OCI-LY7 (cell line): ENCODE results near the gene GGTLC1. TPM values are rescaled to one million over a fixed set of nuclear protein-coding genes. Genes with fewer than 3 reads are reported as not detected.

Experiments used
- Bru-seq: library from RNA; stranded (reverse); fragments of 400-500 nt; gene quantifications from one replicate; lab custom pipeline; 2021; lab: Mats Ljungman, UMichigan
- BruChase-seq, 2 experiments: library from RNA; stranded (reverse); fragments of 400-500 nt; gene quantifications; one replicate each; lab custom pipeline; 2021; lab: Mats Ljungman, UMichigan
- BruUV-seq: library from RNA; stranded (reverse); fragments of 400-500 nt; replicated peaks from 2 replicates; lab custom pipeline; 2021; lab: Mats Ljungman, UMichigan
- CTCF ChIA-PET: fragments of 300-600 bp; sonication (Branson Sonifier 250); formaldehyde crosslinking; loops from one replicate; lab custom pipeline; 2022; ENCODE audit warnings: antibody characterized with exemption; ENCODE audit not compliant: unreplicated experiment; lab: Charles Lee
- POLR2A ChIA-PET: fragments of 300-600 bp; sonication (Branson Sonifier 250); formaldehyde crosslinking; loops from one replicate; lab custom pipeline; 2022; ENCODE audit warnings: antibody characterized with exemption; lab: Charles Lee
- DNase-seq: peaks from one replicate; pipeline ENCODE4 v3.0.0-alpha.2; 2015; ENCODE audit warnings: low spot score
- H2AFZ ChIP-seq: fragments of 200-600 bp; sonication (generic), shearing (Covaris generic); 2 replicates; pipeline ENCODE4 v1.6.1; 2014; ENCODE audit warnings: mild to moderate bottlenecking, antibody characterized with exemption, low read length, moderate library complexity
- H3K27ac ChIP-seq: fragments of 200-600 bp; sonication (generic); 2 replicates; pipeline ENCODE4 v1.5.1; 2014; ENCODE audit warnings: mixed run types, low read depth, mild to moderate bottlenecking, moderate library complexity, low read length, inconsistent platforms; ENCODE audit not compliant: poor library complexity, severe bottlenecking
- H3K36me3 ChIP-seq: fragments of 200-600 bp; sonication (generic); 2 replicates; pipeline ENCODE4 v1.6.1; 2014; ENCODE audit warnings: mild to moderate bottlenecking, antibody characterized with exemption, low read length, moderate library complexity, mixed read lengths; ENCODE audit not compliant: insufficient read depth
- H3K4me1 ChIP-seq: fragments of 200-600 bp; sonication (generic); 2 replicates; pipeline ENCODE4 v1.5.1; 2014; ENCODE audit warnings: mild to moderate bottlenecking, low read length; ENCODE audit not compliant: insufficient read depth, poor library complexity, severe bottlenecking
- H3K4me2 ChIP-seq: fragments of 200-600 bp; sonication (generic); 2 replicates; pipeline ENCODE4 v1.6.1; 2014; ENCODE audit warnings: mild to moderate bottlenecking, low read length
- H3K4me3 ChIP-seq: fragments of 200-600 bp; sonication (generic); 2 replicates; pipeline ENCODE4 v1.5.1; 2014; ENCODE audit warnings: mild to moderate bottlenecking, low read depth, low read length; ENCODE audit not compliant: poor library complexity, severe bottlenecking
- H3K79me2 ChIP-seq: fragments of 200-600 bp; sonication (generic); 2 replicates; pipeline ENCODE4 v1.6.1; 2016; ENCODE audit warnings: low read depth, mild to moderate bottlenecking, low read length, moderate library complexity, mixed read lengths; ENCODE audit not compliant: insufficient read depth
- H3K9me2 ChIP-seq: fragments of 200-600 bp; sonication (generic); 2 replicates; pipeline ENCODE4 v1.6.1; 2016; ENCODE audit warnings: mild to moderate bottlenecking, low read length, mixed read lengths; ENCODE audit not compliant: insufficient read depth
- H3K9me3 ChIP-seq: fragments of 200-600 bp; sonication (generic); 2 replicates; pipeline ENCODE4 v1.6.1; 2014; ENCODE audit warnings: mild to moderate bottlenecking, mixed run types, low read length, mixed read lengths
- H4K20me1 ChIP-seq: fragments of 200-600 bp; sonication (generic); 2 replicates; pipeline ENCODE4 v1.6.1; 2014; ENCODE audit warnings: mild to moderate bottlenecking, antibody characterized with exemption, low read length, moderate library complexity, mixed read lengths; ENCODE audit not compliant: insufficient read depth
- EZH2phosphoT487 ChIP-seq: fragments of 200-600 bp; sonication (generic); IDR thresholded peaks from 2 replicates; pipeline ENCODE4 v1.6.1; 2018; ENCODE audit warnings: low read depth, borderline replicate concordance, mild to moderate bottlenecking, mixed run types, antibody characterized with exemption, low read length, moderate library complexity, mixed read lengths
- intact Hi-C: fragments of 100-400 bp; cut with micrococcal nuclease; formaldehyde crosslinking; loops from one replicate; pipeline ENCODE4 v1.10.0; 2022; ENCODE audit not compliant: unreplicated experiment
- long read RNA-seq: library from polyadenylated mRNA; stranded (forward); transcript quantifications from one replicate; pipeline ENCODE4 v2.0.0, GENCODE V29; 2022
- total RNA-seq, 2 experiments: library from RNA; depleted of rRNA in 1 of 2; stranded (reverse); fragments of >200 nt in 1 of 2; shearing (Covaris generic) in 1 of 2; gene quantifications; 2 replicates each; pipeline ENCODE4 v1.2.3, GENCODE V29; 2014 to 2022
- TF ChIP-seq, protein P1 (sequence below): fragments of 200-600 bp; sonication (generic); conservative IDR thresholded peaks from 2 replicates; pipeline ENCODE4 v1.5.1; 2014; ENCODE audit warnings: mild to moderate bottlenecking, antibody characterized with exemption, low read length, moderate library complexity, mixed read lengths

The GGTLC1 gene
- not detected in 2 replicates for total RNA-seq (2014; rRNA removed; shearing (Covaris generic))
- total RNA-seq (2022): not detected in 2 replicates
- not detected for Bru-seq, nascent RNA
- BruChase-seq, experiment 1, labeled RNA remaining after a 6-hour chase: not detected
- not detected for BruChase-seq, experiment 2, labeled RNA remaining after a 2-hour chase
- long read RNA-seq: 0 reads

DNA sequence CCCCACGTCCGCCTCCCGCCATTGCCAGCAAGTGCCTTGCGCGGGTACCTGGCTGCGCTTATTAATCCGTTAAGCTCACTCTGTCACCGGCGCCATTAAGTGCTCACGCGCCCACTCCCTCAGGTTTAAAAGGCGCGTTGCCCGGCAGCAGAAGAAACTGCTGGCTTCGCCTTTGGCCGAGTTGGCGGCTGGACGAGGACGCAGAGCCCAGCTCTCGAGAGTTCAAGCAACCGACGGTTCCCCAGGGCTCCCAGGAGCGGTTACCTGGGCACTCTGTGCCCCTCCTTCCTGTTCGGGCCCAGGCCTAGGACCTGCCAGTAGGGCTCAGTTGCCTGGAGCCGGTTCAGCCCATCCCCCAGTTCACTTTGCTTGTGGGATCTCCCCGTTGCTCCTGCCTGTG is at the start of gene GGTLC1:
GGTLC1 (minus strand) TSS at position 219 of the 400 bp plus-strand sequence. CDS start 2,168 bp downstream, outside the sequence.
- Histone ChIP-seq H3K27ac (no peak within 1 kb of the TSS), H3K9me3 (no peaks in the 10 kb centered on the region), H3K36me3 (no peaks in the 10 kb centered on the region), H3K4me2 (no peak within 1 kb of the TSS), H4K20me1 (no peaks in the 10 kb centered on the region), H3K4me1 (no peaks in the 10 kb centered on the region), H3K79me2 (no peaks in the 10 kb centered on the region), H3K4me3 (no peak within 1 kb of the TSS), H2AFZ (no peak within 1 kb of the TSS), H3K9me2 (no peaks in the 10 kb centered on the region)
- intact Hi-C loops: no loop called here
- no TSS peak for BruUV-seq
- TF ChIP-seq EZH2phosphoT487: no peak
- TF ChIP-seq, protein P1, sequence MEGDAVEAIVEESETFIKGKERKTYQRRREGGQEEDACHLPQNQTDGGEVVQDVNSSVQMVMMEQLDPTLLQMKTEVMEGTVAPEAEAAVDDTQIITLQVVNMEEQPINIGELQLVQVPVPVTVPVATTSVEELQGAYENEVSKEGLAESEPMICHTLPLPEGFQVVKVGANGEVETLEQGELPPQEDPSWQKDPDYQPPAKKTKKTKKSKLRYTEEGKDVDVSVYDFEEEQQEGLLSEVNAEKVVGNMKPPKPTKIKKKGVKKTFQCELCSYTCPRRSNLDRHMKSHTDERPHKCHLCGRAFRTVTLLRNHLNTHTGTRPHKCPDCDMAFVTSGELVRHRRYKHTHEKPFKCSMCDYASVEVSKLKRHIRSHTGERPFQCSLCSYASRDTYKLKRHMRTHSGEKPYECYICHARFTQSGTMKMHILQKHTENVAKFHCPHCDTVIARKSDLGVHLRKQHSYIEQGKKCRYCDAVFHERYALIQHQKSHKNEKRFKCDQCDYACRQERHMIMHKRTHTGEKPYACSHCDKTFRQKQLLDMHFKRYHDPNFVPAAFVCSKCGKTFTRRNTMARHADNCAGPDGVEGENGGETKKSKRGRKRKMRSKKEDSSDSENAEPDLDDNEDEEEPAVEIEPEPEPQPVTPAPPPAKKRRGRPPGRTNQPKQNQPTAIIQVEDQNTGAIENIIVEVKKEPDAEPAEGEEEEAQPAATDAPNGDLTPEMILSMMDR: no peak
- no peak for DNase-seq
- ChIA-PET CTCF (no interaction called here), POLR2A (interaction anchor here (0.6 kb wide), 1 partner anchor 1159 kb away, joined by 3 read pairs; no protein-coding TSS in a partner anchor)

DNA sequence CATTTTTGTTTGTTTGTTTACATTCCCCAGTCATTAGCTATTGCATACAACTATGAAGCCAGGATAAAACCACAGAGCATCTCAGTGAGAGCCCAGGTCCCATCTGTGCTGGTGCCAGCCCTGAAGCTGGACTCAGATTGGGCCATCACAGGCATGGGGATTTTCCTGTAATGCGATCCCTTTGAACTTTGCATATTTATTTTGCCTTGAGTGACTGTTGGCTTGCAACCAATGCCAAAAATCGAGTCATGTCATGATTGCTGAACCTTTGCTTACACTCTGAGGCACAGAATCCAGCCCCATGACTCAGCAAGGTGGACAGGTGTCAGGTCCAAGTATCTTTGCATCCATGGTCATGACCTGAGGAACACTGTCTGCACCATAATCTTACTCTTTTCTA is 46.2 kb upstream of the GGTLC1 start:
- H2AFZ ChIP-seq: no peak overlapping the region
- no peaks in the 10 kb centered on the region for H3K36me3 ChIP-seq
- H3K4me2 ChIP-seq: no peak overlapping the region
- no peaks in the 10 kb centered on the region for H3K9me3 ChIP-seq
- no peak overlapping the region for H3K27ac ChIP-seq
- CTCF ChIA-PET: no interaction called here
- H3K9me2 ChIP-seq: no peaks in the 10 kb centered on the region
- no peaks in the 10 kb centered on the region for H3K79me2 ChIP-seq
- H3K4me1 ChIP-seq: no peaks in the 10 kb centered on the region
- no TSS peak for BruUV-seq
- H3K4me3 ChIP-seq: no peak overlapping the region
- intact Hi-C loops: no loop called here
- POLR2A ChIA-PET: no interaction called here
- H4K20me1 ChIP-seq: no peaks in the 10 kb centered on the region
- TF ChIP-seq, protein P1: no peak
- DNase-seq: no peak

DNA sequence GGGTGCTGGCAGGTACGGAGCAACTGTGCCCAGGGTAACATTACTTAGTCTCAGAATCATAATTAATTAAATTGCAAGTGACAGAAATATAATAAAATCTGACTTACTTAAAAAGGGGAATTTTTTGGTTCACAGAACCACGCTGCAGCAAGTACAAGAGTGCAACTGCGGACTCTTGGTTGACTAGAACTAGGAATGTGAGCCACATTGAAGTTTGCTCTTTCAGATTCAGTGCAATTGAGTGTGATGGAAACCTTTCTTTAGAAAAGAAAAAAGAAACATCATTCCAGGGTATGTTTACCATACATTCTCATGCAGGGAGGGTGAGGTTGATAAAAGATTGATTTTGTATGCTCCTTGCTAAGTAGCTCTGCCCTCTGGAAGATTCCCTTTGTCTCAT is 45.0 kb upstream of the GGTLC1 start:
- POLR2A ChIA-PET: interaction anchor here (0.5 kb wide), 1 partner anchor 389 kb away, joined by 3 read pairs; no protein-coding TSS in a partner anchor
- Histone ChIP-seq H4K20me1 (no peaks in the 10 kb centered on the region), H3K79me2 (no peaks in the 10 kb centered on the region), H3K4me3 (no peak overlapping the region), H3K9me3 (no peaks in the 10 kb centered on the region), H3K4me2 (no peak overlapping the region), H3K4me1 (no peaks in the 10 kb centered on the region), H3K36me3 (no peaks in the 10 kb centered on the region), H2AFZ (no peak overlapping the region), H3K9me2 (no peaks in the 10 kb centered on the region), H3K27ac (no peak overlapping the region)
- intact Hi-C loops: no loop called here
- CTCF ChIA-PET: no interaction called here
- TF ChIP-seq, protein P1: no peak
- TF ChIP-seq EZH2phosphoT487: no peak
- no peak for DNase-seq
- no TSS peak for BruUV-seq
